HL-60 (cell line): ENCODE data around the gene TMEM39B.

ENCODE experiments used
- CTCF ChIP-seq: IDR thresholded peaks from one replicate; pipeline ENCODE4 v1.5.1; 2011; ENCODE audit warnings: low read length, control low read depth, inconsistent platforms; ENCODE audit not compliant: insufficient read depth
- GABPA ChIP-seq: IDR thresholded peaks from 2 replicates; pipeline ENCODE4 v1.6.1; 2012; ENCODE audit warnings: low read depth
- POLR2AphosphoS5 ChIP-seq: IDR thresholded peaks from 2 replicates; pipeline ENCODE4 v1.6.1; 2012; ENCODE audit warnings: low read depth
- REST ChIP-seq: IDR thresholded peaks from 2 replicates; pipeline ENCODE4 v1.6.1; 2012; ENCODE audit warnings: low read depth; ENCODE audit not compliant: insufficient replicate concordance

- TF ChIP-seq CTCF (no peak), POLR2AphosphoS5 (no peak), REST (no peak), GABPA (no peak)
Observed at GRCh38 chr1:32100807-32101708, 28.3 kb downstream of the TMEM39B start.
